Astrocyte (in vitro differentiated cells and primary cell): ENCODE measurements around the gene PCSK5. TPM values are rescaled to one million over a fixed set of nuclear protein-coding genes. Genes with fewer than 3 reads are reported as not detected.

ENCODE experiments used
- DNase-seq: peaks from one replicate; pipeline ENCODE4 v3.0.0-alpha.2; 2010; ENCODE audit warnings: low read depth
- FAIRE-seq: peaks from 2 replicates; lab custom pipeline; 2011; peaks lifted over from hg19 to GRCh38; lab: Jason Lieb, UNC
- H2AFZ ChIP-seq: 2 replicates; pipeline ENCODE4 v1.6.0; 2012; ENCODE audit warnings: low read depth, low read length, inconsistent platforms
- H3K27ac ChIP-seq: 2 replicates; pipeline ENCODE4 v1.5.1; 2011; ENCODE audit warnings: low read depth, low read length, inconsistent platforms
- H3K27me3 ChIP-seq: 2 replicates; pipeline ENCODE4 v1.6.0; 2011; ENCODE audit warnings: low read length, inconsistent platforms; ENCODE audit not compliant: insufficient read depth
- H3K36me3 ChIP-seq: 2 replicates; pipeline ENCODE4 v1.5.1; 2011; ENCODE audit warnings: low read length, inconsistent platforms; ENCODE audit not compliant: insufficient read depth
- H3K4me1 ChIP-seq: 2 replicates; pipeline ENCODE4 v1.5.1; 2011; ENCODE audit warnings: low read length, inconsistent platforms; ENCODE audit not compliant: insufficient read depth
- H3K4me2 ChIP-seq: 2 replicates; pipeline ENCODE4 v1.6.0; 2012; ENCODE audit warnings: low read length, inconsistent platforms
- H3K4me3 ChIP-seq: 2 replicates; pipeline ENCODE4 v1.5.1; 2011; ENCODE audit warnings: low read depth, mild to moderate bottlenecking, low read length, inconsistent platforms; ENCODE audit not compliant: insufficient read depth
- H3K79me2 ChIP-seq: 2 replicates; pipeline ENCODE4 v1.6.0; 2012; ENCODE audit warnings: mild to moderate bottlenecking, low read length, inconsistent platforms; ENCODE audit not compliant: insufficient read depth
- H3K9ac ChIP-seq: 2 replicates; pipeline ENCODE4 v1.6.0; 2012; ENCODE audit warnings: mild to moderate bottlenecking, low read length, inconsistent platforms
- H3K9me3 ChIP-seq: 2 replicates; pipeline ENCODE4 v1.5.1; 2012; ENCODE audit warnings: low read depth, mild to moderate bottlenecking, low read length, inconsistent platforms; ENCODE audit not compliant: insufficient read depth
- H4K20me1 ChIP-seq: 2 replicates; pipeline ENCODE4 v1.6.0; 2012; ENCODE audit warnings: low read length, inconsistent platforms; ENCODE audit not compliant: insufficient read depth
- H3K27ac Mint-ChIP-seq: one replicate; pipeline ENCODE4 v1.8.0; 2021; ENCODE audit warnings: mild to moderate bottlenecking, mixed read lengths; ENCODE audit not compliant: unreplicated experiment
- H3K27me3 Mint-ChIP-seq: one replicate; pipeline ENCODE4 v1.8.0; 2021; ENCODE audit warnings: low read depth, mixed read lengths; ENCODE audit not compliant: unreplicated experiment
- H3K36me3 Mint-ChIP-seq: one replicate; pipeline ENCODE4 v1.8.0; 2021; ENCODE audit warnings: low read depth, mixed read lengths; ENCODE audit not compliant: unreplicated experiment
- H3K4me1 Mint-ChIP-seq: one replicate; pipeline ENCODE4 v1.8.0; 2021; ENCODE audit warnings: low read depth, mixed read lengths; ENCODE audit not compliant: unreplicated experiment
- H3K4me3 Mint-ChIP-seq: one replicate; pipeline ENCODE4 v1.8.0; 2021; ENCODE audit warnings: mild to moderate bottlenecking, moderate library complexity, mixed read lengths; ENCODE audit not compliant: unreplicated experiment
- H3K9me3 Mint-ChIP-seq: one replicate; pipeline ENCODE4 v1.8.0; 2021; ENCODE audit warnings: mild to moderate bottlenecking, mixed read lengths; ENCODE audit not compliant: unreplicated experiment
- CTCF ChIP-seq: IDR thresholded peaks from 2 replicates; pipeline ENCODE4 v1.5.1; 2011; ENCODE audit warnings: low read depth, mild to moderate bottlenecking, inconsistent platforms, low read length, moderate library complexity; ENCODE audit not compliant: insufficient read depth
- EZH2 ChIP-seq: IDR thresholded peaks from 2 replicates; pipeline ENCODE4 v1.6.1; 2012; ENCODE audit warnings: mild to moderate bottlenecking, low read length, inconsistent platforms; ENCODE audit not compliant: insufficient read depth
- total RNA-seq: library from RNA; stranded (reverse); gene quantifications from 2 replicates; pipeline ENCODE4 v1.2.1, GENCODE V29; 2021

The PCSK5 gene
- total RNA-seq, 1 donor from 2014 or later = 13.1 TPM

GRCh38 chr9:76206821-76207220 lies 316.3 kb downstream of the PCSK5 start:
- H3K27me3 Mint-ChIP-seq = peaks cover 4% of the 10 kb centered on the region
- no peak for FAIRE-seq

GRCh38 chr9:76213751-76214150 lies 323.3 kb downstream of the PCSK5 start:
- no peak overlapping the region for H3K4me2 ChIP-seq
- Mint-ChIP-seq H3K36me3 (no peaks in the 10 kb centered on the region), H3K9me3 (peaks cover 6% of the 10 kb centered on the region), H3K27ac (no peak overlapping the region), H3K27me3 (peaks cover 4% of the 10 kb centered on the region), H3K4me3 (no peak overlapping the region), H3K4me1 (peaks cover 31% of the 10 kb centered on the region)
- no peaks in the 10 kb centered on the region for H3K36me3 ChIP-seq
- FAIRE-seq = no peak
- peaks cover 27% of the 10 kb centered on the region for H3K4me1 ChIP-seq
- TF ChIP-seq CTCF (no peak), EZH2 (no peak)
- peak; percentile 35 for DNase-seq
- H3K27ac ChIP-seq = no peak overlapping the region
- H3K9me3 ChIP-seq = no peaks in the 10 kb centered on the region
- no peak overlapping the region for H2AFZ ChIP-seq
- no peak overlapping the region for H3K4me3 ChIP-seq
- no peaks in the 10 kb centered on the region for H4K20me1 ChIP-seq
- H3K27me3 ChIP-seq = no peaks in the 10 kb centered on the region
- no peaks in the 10 kb centered on the region for H3K79me2 ChIP-seq
- no peak overlapping the region for H3K9ac ChIP-seq

More at GRCh38 chr9:76206821-76207220, 316.3 kb downstream of the PCSK5 start:
- H2AFZ ChIP-seq = no peak overlapping the region
- no peak overlapping the region for H3K27ac ChIP-seq
- H3K27me3 ChIP-seq = no peaks in the 10 kb centered on the region
- Mint-ChIP-seq H3K4me1 (peaks cover 9% of the 10 kb centered on the region), H3K36me3 (no peaks in the 10 kb centered on the region), H3K9me3 (peaks cover 6% of the 10 kb centered on the region), H3K27ac (peak overlapping the region; percentile 29), H3K4me3 (no peak overlapping the region)
- no peaks in the 10 kb centered on the region for H4K20me1 ChIP-seq
- H3K4me3 ChIP-seq = no peak overlapping the region
- TF ChIP-seq CTCF = no peak
- TF ChIP-seq EZH2 = no peak
- no peaks in the 10 kb centered on the region for H3K36me3 ChIP-seq
- no peaks in the 10 kb centered on the region for H3K4me1 ChIP-seq
- no peaks in the 10 kb centered on the region for H3K79me2 ChIP-seq
- no peak overlapping the region for H3K4me2 ChIP-seq
- H3K9ac ChIP-seq = no peak overlapping the region
- H3K9me3 ChIP-seq = no peaks in the 10 kb centered on the region
- DNase-seq = no peak

GRCh38 chr9:76215066-76215465 lies 324.6 kb downstream of the PCSK5 start:
- Mint-ChIP-seq H3K4me1 (peaks cover 35% of the 10 kb centered on the region), H3K36me3 (no peaks in the 10 kb centered on the region), H3K27me3 (peaks cover 4% of the 10 kb centered on the region), H3K27ac (peak overlapping the region; percentile 82), H3K9me3 (peaks cover 6% of the 10 kb centered on the region), H3K4me3 (no peak overlapping the region)
- Histone ChIP-seq H3K36me3 (no peaks in the 10 kb centered on the region), H3K27ac (peak overlapping the region; percentile 71), H3K27me3 (no peaks in the 10 kb centered on the region), H4K20me1 (no peaks in the 10 kb centered on the region), H3K9ac (no peak overlapping the region), H3K4me2 (peak overlapping the region; percentile 37), H3K9me3 (no peaks in the 10 kb centered on the region), H3K4me1 (peaks cover 30% of the 10 kb centered on the region), H3K79me2 (no peaks in the 10 kb centered on the region), H3K4me3 (no peak overlapping the region), H2AFZ (no peak overlapping the region)
- FAIRE-seq = no peak
- DNase-seq = peak; percentile 83
- TF ChIP-seq CTCF = no peak
- TF ChIP-seq EZH2 = no peak
